ENCODE measurements around the gene ABHD4.

DNA sequence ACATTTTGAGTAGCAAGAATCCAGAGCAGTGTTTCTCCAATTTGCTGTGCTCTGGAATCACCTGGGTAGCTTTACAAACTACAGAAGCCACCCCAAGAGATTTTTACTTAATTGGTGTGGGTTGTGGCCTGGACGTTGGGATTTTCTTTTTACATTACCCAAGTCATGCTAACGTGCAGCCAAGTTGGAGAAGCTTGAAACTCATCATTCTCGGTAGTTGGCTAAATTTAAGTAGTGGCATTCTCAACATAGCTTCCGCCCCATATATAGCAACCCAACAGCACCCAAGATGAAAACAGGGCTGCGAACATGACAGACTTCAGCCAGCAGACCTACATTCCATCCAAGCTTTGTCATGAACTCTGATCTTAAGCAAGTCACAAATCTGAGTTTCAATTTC, 34.1 kb upstream of the ABHD4 start:
- TF ChIP-seq, protein P1, sequence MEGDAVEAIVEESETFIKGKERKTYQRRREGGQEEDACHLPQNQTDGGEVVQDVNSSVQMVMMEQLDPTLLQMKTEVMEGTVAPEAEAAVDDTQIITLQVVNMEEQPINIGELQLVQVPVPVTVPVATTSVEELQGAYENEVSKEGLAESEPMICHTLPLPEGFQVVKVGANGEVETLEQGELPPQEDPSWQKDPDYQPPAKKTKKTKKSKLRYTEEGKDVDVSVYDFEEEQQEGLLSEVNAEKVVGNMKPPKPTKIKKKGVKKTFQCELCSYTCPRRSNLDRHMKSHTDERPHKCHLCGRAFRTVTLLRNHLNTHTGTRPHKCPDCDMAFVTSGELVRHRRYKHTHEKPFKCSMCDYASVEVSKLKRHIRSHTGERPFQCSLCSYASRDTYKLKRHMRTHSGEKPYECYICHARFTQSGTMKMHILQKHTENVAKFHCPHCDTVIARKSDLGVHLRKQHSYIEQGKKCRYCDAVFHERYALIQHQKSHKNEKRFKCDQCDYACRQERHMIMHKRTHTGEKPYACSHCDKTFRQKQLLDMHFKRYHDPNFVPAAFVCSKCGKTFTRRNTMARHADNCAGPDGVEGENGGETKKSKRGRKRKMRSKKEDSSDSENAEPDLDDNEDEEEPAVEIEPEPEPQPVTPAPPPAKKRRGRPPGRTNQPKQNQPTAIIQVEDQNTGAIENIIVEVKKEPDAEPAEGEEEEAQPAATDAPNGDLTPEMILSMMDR (IDR thresholded peaks at IDR 0.05) = no peak
- TF ChIP-seq POLR2A (IDR thresholded peaks at IDR 0.05) (no peak), POLR2AphosphoS5 (IDR thresholded peaks at IDR 0.05; ENCODE audit: insufficient read depth in 1 of 2, low read depth in 1 of 2) (no peak)

Data from vagina (tissue), 2 donors.